CD4-positive, alpha-beta T cell treated with Interleukin-17A for 4 hours (primary cell): ENCODE measurements around the gene ZMIZ1.

Experiments
- DNase-seq: peaks from one replicate; pipeline ENCODE4 v3.0.0-alpha.2; 2020; ENCODE audit warnings: mixed read lengths

ZMIZ1 gene

DNA sequence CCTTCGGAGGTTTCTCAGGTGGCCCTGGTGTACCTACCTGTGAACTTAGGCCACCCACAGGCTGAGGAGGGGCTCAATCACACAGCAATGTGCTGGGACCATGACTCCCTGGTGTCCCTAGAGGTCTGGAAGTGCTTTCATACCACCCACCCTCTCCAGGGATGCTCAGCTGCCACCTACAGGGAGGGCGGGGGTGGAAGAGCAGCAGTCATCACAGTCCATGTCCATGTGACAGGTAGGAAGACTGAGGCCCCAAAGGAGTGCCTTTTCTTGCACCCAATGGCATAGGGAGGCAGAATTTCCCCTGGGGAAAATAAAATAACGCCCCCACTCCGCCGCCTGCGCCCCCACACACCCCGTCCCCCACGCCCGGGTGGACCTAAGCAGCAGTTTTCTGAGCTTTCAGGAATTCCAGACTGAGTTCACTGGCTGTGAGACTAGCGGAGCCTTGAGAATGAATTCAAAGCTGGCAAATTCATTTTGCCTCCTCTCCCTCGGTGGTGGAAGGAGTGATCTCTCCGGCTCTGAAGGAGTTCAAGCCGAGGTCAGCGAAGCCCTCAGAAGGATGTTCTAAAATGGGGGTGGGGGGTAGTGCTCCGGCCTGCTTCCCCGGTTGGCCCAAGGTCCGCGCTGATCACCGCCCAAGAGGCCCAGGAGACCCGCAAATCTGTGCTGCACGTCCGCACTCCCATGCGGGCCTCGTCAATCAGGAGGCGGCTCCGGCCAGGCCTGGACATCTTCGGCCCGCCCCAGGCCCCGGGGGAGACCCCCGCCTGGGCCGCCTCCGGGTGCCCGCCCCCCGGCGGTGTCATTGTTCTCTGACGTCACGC is 2.1 kb upstream of the ZMIZ1 start:
- peak; percentile 40 for DNase-seq

DNA sequence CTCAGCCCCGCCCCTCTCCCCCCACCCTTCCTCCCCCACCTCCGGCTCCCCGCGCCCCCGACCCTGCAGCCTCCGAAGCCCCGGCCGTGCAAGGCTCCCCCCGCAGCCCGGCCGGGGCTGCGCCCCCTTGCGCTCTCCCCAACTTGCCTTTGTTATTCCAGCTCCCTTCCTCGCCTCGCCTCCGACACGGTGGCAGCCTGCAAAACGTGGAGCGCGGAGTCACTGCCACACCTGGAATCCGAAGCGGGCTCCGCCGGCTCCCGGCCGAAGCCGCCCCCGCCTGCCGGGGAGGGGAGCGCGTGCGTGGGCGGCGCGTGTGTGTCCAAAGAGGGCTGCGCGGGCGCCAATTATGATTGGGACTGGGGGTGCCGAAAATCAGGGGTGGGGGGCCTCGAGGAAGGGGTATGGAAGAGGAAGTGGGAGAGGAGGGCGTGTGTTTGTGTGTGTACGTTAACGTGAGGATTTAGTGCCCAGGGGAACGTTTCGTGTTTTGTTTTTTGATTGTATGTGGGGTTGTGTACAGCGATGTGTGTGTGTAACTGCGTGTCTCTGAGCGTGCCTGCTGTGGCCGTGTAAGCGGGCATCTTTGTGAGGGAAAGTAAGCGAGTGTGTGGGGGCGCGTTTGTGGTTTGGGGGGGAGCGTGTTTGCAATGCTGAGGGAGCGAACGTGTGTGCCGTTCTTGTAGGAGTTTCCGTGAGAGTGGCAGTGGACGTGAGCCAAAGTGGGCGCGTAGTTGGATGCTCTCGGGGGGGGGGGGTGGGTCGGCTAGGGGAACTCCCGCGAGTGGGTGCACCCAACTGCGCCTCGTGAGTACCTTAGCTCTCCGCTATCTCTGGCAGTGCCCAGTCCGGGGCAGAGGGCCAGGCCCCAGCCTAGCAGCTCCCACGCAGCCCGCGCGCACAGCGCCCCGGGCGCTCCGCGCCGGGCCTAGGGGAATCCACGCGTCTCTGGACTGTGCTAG is 1.2 kb upstream of the ZMIZ1 start:
- DNase-seq = peak; percentile 86

DNA sequence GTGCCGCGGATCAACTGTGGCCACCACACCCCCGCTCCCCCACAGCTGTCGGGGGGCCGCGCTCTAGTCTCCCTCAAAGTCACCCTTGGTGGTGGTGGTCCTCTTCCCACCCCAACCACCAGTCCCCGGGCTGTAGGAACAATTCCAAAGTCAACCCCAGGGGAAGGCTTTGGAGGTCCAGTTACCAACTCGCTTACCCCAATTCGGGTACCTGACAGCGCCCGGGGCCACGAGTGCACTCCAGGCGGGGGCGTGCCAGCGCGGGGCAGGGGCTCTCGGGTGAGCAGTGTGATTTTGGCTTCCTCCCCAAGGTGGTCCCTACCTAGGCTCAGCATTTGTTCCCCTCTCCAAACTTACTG is 584 bp upstream of the ZMIZ1 start:
- DNase-seq = peak; percentile 56

DNA sequence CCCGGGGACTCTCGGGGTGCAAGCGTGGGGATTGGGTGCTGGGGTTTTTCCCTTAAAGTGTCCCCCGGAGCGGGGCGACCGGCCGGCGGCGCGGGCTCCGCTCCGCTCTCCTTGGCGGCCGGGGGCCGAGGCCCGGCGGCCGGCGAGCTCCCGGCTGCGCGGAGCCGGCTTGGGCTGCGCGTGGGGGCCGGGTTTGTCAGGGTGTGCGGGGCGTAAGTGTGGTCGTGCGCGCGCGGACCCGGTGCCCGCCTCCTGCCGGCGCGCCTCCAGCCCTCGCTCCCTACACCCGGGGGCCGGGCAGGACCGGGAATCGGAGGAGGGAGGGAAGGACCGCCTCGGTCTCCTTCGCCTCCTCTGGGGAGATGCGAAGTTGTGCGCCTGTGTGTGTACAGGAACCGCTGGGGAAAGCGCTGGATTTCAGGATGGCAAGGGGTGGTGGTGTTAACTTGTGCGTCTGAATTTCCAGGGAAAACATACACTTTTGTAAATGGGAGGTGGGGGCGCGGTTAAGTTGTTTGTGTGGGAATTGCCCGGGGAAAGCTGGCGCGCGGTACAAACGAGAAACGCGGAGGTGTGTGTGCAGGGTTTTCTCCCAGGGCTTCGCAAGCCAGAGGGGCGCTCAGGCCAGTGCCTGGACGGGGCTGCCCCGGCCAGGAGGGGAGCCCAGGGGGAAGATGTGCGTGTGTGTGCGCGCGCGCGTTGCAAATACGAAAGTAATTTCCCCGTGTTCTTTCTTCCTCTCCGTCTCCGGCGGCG is 737 bp downstream of the ZMIZ1 start:
- peak; percentile 64 for DNase-seq

GRCh38 chr10:79070081-79070605 is 1.4 kb downstream of the ZMIZ1 start:
- no peak for DNase-seq

DNA sequence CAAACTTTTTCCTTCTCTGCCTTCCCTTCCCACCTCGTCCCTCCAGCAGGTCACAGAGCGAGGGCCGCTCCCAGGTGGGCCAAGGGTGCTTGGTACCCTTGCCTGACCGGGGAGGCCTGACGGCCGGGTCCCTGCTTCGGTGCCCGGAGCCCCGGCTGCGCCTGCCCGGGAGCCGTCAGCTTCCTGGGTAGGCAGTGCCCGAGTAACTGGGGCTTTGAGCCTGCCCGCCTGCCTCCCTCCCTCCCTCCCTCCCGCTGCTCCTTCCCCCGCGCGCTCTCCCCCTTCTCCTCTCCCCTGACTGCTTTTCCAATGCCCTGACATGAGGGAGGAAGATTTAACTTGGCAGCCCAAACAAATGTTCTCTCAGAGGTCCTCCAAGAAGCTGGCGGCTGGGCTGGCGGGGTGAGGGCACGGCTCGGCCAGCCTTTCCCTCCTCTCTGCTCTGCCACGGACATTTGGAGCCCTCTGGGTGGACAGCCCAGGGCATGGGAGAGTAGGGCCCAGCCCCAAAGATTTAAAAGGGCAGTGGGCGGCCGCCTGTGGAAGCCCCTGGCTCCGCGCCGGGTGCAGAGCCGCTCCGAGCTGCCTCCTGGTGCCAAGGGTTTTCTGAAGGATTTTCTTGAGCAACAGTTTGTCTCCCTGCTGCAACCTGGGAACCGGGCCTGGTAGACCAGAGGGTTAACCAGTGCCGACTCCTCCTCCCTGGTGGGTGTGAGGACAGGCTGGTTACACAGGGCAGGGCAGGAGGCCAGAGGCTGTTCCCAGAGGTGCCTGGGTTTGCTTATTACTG is 2.0 kb downstream of the ZMIZ1 start:
- peak; percentile 52 for DNase-seq

DNA sequence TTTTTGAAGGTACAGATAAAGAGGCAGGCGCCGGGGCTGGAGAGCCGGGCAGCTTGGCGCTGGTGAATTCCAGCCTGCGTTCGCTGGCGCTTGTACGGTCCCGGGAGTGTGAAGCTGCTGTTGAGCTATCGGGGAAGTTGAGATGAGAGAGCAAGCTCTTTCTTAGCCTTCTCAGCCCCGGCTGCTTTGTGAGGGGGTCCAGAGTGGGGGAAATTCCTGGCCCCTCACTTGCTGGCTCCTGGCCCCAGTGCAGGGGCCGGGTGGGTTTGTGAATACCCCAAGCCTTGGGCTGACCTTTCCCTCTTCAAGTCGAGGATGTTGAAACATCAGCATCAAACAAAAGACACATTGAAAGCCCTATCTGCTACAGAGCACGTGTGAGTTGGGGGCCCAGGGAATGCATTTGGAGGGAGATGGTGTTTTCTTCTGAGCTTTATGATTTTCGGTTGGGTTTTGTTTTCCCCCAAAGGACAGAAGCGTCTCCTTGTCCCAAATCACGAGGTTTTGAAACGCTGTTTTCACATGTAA is 2.7 kb downstream of the ZMIZ1 start:
- no peak for DNase-seq

GRCh38 chr10:79072041-79072441 is 3.3 kb downstream of the ZMIZ1 start:
- DNase-seq = no peak

DNA sequence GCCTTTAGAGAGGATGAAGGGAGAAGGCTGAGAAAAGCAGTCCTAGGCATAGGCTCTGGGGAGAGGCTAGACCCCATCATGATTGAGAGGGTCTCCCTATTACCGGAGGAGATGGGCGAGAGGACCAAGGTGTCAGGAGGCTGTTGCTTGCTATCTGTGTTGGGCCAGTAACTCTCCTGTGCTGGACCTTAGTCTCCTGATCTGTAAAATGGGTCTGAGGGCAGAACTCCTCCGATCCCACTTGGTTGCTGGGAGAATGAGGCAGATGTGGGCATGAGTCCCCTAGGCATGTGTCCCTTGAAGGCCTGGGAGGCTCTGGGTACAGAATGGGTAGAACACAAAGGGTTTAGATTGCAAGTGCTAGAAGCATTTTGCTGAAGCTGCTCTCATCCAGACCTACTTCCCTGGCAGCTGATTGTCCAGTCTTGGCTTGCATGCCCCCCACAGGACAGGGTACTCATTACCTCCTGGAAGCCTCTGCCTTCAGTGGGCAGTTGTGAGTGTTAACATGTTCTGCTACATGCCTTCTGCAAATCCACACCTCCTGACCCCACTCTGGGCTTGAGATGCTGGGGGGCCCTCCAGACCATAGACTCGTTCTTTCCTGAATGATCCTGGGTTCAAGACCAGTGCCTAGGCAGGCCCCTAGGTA is 4.4 kb downstream of the ZMIZ1 start:
- DNase-seq = no peak

GRCh38 chr10:79073784-79074432 is 5.1 kb downstream of the ZMIZ1 start:
- no peak for DNase-seq

DNA sequence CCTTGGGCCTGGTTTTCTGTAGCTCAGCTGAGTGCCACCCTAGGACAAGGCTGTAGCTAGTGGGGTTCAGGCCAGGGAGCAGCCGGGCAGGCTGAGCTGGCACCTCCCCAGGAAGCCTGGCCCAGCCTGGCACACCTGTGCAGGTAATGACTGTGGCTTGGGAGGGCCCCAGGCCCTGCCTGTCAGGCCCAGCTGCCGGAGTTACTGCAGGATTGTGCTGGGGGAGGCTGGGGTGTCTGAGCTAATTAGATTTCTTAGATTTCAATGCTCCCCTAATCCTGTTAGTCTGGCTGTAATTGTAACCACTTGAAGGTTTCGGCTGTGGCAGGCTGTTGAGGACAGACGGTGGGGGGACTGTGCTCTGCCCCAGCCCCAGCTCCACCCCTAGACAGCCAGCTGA is 6.0 kb downstream of the ZMIZ1 start:
- DNase-seq = no peak

GRCh38 chr10:79075418-79075817 is 6.7 kb downstream of the ZMIZ1 start:
- no peak for DNase-seq

DNA sequence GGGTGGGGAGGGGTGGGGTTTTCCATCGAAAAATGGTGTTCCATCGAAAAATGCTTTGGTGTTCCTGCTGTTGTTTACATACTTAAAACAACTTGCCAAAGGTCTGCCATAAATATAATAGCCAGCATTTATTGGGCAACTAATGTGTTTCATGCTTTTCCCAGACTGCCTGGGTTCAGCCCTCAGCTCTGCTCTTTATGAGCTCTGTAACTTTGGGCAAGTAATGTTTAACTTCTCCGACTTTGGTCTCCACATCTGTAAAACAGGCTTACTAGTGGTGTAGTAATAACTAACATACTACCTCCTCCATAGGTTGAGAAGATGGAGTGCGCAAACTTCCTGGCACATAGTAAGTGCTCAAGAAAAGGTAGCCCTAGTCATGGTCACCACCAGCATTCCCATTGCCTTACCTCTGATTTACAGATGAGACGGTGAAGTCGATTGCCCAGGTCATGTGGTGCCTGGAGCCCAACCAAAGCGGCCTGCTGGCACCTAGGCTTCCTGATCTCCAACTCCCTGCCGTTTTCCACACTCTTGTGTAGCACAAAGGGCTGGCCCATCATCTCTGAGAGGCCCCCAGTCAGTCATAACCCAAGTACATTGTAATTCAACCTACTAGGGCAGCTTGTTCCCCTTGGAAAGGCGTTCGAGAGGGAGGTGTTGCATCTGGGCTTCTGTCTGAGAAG is 8.9 kb downstream of the ZMIZ1 start:
- no peak for DNase-seq

DNA sequence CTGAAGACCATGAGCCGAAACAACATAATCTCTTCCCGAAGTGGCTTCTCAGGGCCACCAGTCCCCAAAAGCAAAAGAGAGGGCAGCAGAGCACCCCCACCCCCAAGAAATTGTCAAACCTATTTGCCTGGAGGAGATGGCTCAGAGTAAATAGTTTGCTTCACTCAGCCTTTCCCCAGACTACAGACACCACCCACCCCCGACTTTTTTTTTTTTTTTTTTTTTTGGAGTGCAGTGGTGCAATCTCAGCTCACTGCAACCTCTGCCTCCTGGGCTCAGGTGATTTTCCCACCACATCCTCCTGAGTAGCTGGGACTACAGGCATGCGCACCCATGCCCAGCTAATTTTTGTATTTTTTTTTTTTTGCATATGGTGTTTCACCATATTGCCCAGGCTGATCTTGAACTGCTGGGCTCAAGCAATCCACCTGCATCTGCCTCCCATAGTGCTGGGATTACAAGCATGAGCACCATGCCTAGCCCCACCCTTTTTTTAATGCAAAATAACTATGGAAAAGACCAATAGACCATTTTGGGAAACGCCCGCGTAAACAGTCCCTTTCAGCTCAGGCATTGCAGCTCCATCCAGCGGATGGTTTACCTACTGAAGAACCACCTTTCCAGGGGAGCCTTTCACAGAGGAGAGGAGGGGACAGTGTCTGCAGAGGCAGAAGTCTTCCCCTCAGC is 9.7 kb downstream of the ZMIZ1 start:
- DNase-seq = no peak

DNA sequence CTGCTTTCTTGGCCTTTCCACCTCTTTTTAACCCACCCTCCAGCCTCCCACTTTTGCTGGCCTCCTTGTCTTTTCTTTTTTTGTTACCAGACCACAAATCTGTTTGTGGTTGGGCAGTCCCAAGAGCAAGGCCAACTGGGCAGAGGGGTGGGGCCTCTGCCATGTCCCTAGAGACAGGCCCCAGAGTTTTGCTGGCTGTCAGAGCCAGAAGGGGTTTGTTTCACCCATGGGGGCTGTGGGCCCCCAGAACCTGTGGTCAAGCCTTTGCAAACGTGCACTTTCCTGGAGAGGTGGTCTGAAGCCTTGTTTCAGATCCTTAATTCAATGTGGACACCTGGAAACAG is 10.3 kb downstream of the ZMIZ1 start:
- DNase-seq = no peak

DNA sequence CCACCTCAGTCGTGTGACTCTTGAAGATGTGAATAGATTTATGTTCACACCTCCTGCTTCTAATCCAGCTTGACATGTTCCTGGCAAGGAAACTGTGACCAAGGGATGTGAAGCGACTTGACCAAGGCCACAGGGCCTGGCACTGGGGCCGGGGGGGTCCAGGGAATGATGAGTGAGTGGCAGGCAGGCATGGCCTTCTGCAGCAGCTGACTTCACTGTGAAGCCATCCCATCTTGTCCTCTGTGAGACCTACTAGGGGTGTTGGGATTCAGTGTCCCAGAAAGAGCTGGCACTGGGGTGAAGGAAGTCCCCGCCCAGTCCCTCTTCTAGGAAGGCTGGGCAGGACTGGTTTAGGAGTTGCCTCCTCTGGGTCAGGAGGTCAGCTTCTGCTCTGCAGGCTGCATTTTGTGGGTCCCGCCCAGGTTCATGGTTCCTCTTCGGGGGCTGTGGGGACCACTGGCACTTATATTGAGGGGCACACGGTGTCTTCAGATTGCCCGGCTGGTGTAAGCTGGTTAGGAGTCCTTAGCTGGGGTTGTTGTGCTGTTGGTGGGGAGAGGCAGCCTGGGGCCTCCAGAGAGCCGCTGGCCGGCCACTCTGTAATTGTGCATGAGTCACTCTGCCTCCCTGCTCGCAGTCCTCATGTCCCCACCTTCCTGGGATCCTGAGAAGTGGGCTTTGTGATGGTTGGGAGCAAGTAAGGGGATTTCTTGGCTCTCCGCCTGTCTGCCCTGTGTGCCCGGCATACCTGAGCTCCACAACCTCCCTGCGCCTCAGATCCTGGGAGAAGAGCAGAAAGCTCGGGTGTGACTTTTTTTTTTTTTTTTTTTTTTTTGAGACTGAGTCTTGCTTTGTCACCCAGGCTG is 11.0 kb downstream of the ZMIZ1 start:
- DNase-seq = no peak

- no peak for DNase-seq
Observed at GRCh38 chr10:79081353-79082034, 12.7 kb downstream of the ZMIZ1 start.

GRCh38 chr10:79082035-79082373 is 13.2 kb downstream of the ZMIZ1 start:
- no peak for DNase-seq
